ENCODE measurements around the gene ARV1.

DNA sequence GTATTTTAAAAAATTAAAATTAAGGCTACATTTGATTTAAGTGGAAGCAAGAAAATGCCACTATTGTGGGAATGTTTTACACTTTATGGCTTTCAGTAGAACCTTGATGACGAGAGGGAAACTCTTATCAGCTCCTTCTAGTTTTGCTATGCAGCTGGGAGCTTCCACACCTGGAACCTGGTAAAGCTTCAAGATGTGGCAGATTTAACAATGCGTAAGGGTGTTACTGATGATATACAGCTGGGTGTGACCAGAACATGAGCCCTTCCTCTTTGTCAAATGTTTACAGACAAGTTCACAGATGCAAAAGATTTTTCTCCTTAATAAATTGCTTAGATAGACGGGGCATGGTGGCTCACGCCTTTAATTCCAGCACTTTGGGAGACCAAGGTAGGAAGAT lies 20.5 kb upstream of the ARV1 start:
- TF ChIP-seq EZH2 (IDR thresholded peaks at IDR 0.05; ENCODE audit: low read length): no peak
- TF ChIP-seq, protein P1, sequence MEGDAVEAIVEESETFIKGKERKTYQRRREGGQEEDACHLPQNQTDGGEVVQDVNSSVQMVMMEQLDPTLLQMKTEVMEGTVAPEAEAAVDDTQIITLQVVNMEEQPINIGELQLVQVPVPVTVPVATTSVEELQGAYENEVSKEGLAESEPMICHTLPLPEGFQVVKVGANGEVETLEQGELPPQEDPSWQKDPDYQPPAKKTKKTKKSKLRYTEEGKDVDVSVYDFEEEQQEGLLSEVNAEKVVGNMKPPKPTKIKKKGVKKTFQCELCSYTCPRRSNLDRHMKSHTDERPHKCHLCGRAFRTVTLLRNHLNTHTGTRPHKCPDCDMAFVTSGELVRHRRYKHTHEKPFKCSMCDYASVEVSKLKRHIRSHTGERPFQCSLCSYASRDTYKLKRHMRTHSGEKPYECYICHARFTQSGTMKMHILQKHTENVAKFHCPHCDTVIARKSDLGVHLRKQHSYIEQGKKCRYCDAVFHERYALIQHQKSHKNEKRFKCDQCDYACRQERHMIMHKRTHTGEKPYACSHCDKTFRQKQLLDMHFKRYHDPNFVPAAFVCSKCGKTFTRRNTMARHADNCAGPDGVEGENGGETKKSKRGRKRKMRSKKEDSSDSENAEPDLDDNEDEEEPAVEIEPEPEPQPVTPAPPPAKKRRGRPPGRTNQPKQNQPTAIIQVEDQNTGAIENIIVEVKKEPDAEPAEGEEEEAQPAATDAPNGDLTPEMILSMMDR (optimal IDR thresholded peaks at IDR 0.05 in 1 of 3, IDR thresholded peaks at IDR 0.05 in 1 of 3, conservative IDR thresholded peaks at IDR 0.05 in 1 of 3; ENCODE audit: extremely low read depth in 1 of 3, insufficient read depth in 2 of 3, low read length in 3 of 3): no peak
